ENCODE results near the gene TSFM. TPM values are rescaled to one million over a fixed set of nuclear protein-coding genes. Genes with fewer than 3 reads are reported as not detected.

The TSFM gene
- total and polyA plus RNA-seq, 11 donors, result 37.6 to 80.8 (median 45.4) TPM

DNA sequence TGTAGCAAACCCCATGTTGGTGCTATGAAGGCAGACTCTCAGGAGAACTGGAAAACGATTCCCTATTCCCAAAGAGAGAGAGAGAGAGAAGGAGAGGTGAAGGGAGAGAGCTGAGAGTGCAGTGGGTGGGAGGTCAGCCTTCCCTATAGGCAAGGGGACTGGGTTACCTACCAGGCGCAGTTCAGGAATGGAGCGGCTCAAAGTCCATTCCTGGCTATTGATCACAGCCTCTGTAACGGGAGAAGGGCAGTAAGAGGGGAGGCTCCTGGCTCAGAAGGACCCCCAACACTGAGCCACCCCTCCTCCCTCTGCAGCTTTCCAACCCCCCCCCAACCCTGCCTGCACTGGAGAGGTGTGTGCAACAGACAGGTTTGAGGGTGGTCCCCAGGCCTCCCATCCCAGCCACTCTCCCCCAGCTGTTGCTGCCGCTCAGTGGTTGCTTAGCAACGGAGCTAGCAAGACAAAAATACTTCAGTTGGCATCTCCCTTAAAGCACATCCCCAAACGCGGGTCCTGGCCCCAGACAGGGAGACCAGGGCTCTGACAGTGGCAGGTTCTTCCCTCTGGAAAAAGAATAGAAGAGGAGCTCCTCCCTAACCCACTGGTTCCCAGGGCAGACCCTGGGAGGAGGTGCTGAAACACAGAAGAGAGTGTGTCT lies 47.3 kb upstream of the TSFM start:
- H3K27ac ChIP-seq, result peak overlapping the region in 3 of 12 donors; percentile 14 to 77 (median 70)

DNA sequence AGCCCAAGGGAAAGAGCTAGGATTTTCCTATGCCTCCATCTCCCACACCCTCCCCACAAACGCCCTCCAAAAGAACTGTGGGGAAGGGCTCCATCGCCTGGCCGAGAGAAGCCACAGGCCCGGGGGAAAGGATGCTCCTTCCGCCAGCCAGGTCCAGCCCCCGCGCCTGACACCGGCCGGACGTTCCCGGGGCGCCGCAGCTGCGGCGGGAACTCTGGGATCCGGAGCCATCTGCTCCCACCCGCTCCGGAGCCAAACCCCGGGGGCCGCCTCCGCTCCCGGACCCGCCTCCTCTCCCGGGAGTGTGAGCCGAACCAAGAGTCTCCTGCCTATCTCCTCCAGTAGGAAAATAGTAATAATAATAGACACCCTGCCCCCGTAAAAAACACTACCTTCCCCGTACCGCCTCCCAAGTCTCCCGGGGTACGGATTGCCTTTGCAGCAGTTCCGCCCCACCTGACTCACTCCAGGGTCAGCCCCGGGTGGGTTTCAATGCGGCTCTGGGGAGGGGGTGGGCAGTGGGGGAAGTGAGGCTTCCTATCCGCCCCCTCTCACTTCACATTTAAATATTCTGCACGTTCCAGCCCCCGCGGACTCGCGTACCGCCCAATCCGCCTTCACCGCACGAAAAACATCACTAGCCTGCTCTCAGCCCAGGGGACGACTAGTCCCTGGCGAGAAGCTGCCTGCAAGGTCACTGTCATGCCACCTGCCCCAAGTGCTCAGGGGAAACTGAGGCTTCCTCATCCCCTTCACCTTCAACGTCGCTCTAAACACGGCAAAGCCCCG lies 46.4 kb upstream of the TSFM start:
- DNase-seq (peak; percentile 54 to 72 (median 61)), ATAC-seq (peak; percentile 5 to 61 (median 34))
- TF ChIP-seq POLR2A (IDR thresholded peaks at IDR 0.05), result no peak
- TF ChIP-seq, protein P1, sequence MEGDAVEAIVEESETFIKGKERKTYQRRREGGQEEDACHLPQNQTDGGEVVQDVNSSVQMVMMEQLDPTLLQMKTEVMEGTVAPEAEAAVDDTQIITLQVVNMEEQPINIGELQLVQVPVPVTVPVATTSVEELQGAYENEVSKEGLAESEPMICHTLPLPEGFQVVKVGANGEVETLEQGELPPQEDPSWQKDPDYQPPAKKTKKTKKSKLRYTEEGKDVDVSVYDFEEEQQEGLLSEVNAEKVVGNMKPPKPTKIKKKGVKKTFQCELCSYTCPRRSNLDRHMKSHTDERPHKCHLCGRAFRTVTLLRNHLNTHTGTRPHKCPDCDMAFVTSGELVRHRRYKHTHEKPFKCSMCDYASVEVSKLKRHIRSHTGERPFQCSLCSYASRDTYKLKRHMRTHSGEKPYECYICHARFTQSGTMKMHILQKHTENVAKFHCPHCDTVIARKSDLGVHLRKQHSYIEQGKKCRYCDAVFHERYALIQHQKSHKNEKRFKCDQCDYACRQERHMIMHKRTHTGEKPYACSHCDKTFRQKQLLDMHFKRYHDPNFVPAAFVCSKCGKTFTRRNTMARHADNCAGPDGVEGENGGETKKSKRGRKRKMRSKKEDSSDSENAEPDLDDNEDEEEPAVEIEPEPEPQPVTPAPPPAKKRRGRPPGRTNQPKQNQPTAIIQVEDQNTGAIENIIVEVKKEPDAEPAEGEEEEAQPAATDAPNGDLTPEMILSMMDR (IDR thresholded peaks at IDR 0.05), result peak in 6 of 12 donors; percentile 10 to 44 (median 30)
- intact Hi-C loops (cut with DNase I), result loop anchor here in 3 of 10 donors (10.0 kb wide), 2 partner anchors 101 to 151 kb away; partner anchors contain the start of gene B4GALNT1 (in 1 of the 3)
- WGBS, 4 donors, result 7 to 19% (median 13%) methylated on average over 35 to 49 of the region's 49 CpGs
- peak overlapping the region in 7 of 12 donors; percentile 0 to 77 (median 65) for H3K27ac ChIP-seq
- no peaks in the 10 kb centered on the region for H3K9me3 ChIP-seq
- H3K4me3 ChIP-seq, result peak overlapping the region; percentile 14 to 58 (median 46)
- peaks cover 5 to 50% (median 31%) of the 10 kb centered on the region in 12 donors for H3K4me1 ChIP-seq
- peaks cover 0 to 36% (median 0%) of the 10 kb centered on the region in 9 donors for H3K36me3 ChIP-seq
- H3K27me3 ChIP-seq, result peaks cover 25 to 76% (median 39%) of the 10 kb centered on the region in 9 donors

More for the DNA sequence above, 47.3 kb upstream of the TSFM start:
- intact Hi-C loops (cut with DNase I), result loop anchor here in 3 of 10 donors (10.0 kb wide), 2 partner anchors 101 to 151 kb away; partner anchors contain the start of gene B4GALNT1 (in 1 of the 3)
- Histone ChIP-seq H3K4me3 (peak overlapping the region in 9 of 12 donors; percentile 21 to 58 (median 52)), H3K9me3 (no peaks in the 10 kb centered on the region), H3K4me1 (peaks cover 5 to 42% (median 31%) of the 10 kb centered on the region in 12 donors), H3K27me3 (peaks cover 25 to 81% (median 39%) of the 10 kb centered on the region in 9 donors), H3K36me3 (peaks cover 0 to 43% (median 0%) of the 10 kb centered on the region in 9 donors)
- TF ChIP-seq, protein P1 (IDR thresholded peaks at IDR 0.05), result no peak
- TF ChIP-seq POLR2A (IDR thresholded peaks at IDR 0.05), result no peak
- WGBS, 4 donors, result 16 to 29% (median 20%) methylated on average over 8 of the region's 8 CpGs
- DNase-seq (peak in 2 of 5 donors; percentile 5 to 28), ATAC-seq (no peak)

DNA sequence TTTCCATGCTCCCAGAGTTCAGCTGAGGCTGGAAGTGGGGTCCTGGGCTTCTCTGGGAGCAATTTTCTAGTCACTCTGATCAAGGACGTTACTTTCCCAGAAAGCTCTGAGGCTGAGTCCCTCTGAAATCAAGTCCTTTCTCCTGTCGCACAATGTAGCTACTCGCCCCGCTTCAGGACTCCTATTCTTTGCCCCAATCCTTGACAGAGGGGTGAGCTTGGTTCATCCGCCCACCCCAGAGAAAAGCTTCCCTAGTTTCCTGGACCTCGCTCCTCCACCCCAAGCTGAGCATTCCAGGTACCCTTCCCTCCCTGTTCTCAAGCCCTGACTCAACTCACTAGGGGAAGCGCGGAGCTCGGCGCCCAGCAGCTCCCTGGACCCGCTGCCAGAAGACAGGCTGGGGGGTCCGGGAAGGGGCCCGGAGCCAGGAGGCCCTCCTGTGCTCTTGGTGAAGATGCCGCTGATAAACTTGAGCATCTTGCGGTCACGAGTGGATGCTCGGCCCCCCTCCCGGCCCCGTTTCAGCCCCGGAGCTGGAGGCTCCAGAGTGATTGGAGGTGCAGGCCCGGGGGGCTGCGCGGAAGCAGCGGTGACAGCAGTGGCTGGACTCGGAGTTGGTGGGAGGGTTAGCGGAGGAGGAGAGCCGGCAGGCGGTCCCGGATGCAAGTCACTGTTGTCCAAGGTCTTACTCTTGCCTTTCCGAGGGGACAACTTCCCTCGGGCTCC lies 45.7 kb upstream of the TSFM start:
- peak overlapping the region in 8 of 12 donors; percentile 14 to 77 (median 62) for H3K27ac ChIP-seq
- no peak for ATAC-seq

More for the DNA sequence above, 45.7 kb upstream of the TSFM start:
- peak in 1 of 5 donors; percentile 18 for DNase-seq
- Histone ChIP-seq H3K36me3 (peaks cover 0 to 29% (median 0%) of the 10 kb centered on the region in 9 donors), H3K27me3 (peaks cover 25 to 78% (median 39%) of the 10 kb centered on the region in 9 donors), H3K4me3 (peak overlapping the region; percentile 34 to 58 (median 51)), H3K4me1 (peaks cover 5 to 57% (median 31%) of the 10 kb centered on the region in 12 donors), H3K9me3 (no peaks in the 10 kb centered on the region)
- WGBS, 4 donors, result 7 to 26% (median 13%) methylated on average over 23 to 31 of the region's 31 CpGs
- TF ChIP-seq POLR2A (IDR thresholded peaks at IDR 0.05), result no peak
- TF ChIP-seq, protein P1 (IDR thresholded peaks at IDR 0.05), result no peak
- intact Hi-C loops (cut with DNase I), result loop anchor here in 3 of 10 donors (10.0 kb wide), 2 partner anchors 102 to 152 kb away; partner anchors contain the start of gene B4GALNT1 (in 1 of the 3)
